ENCODE data around the gene RGCC.
"Not testable (repeated sequence)": the region's sequence is repeated elsewhere in the genome, so short reads cannot be mapped to it uniquely, and the experiment has no call there.

Gene RGCC, protein sequence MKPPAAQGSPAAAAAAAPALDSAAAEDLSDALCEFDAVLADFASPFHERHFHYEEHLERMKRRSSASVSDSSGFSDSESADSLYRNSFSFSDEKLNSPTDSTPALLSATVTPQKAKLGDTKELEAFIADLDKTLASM
- 77.8 to 101 reads per million in 2 donors for total RNA-seq

DNA sequence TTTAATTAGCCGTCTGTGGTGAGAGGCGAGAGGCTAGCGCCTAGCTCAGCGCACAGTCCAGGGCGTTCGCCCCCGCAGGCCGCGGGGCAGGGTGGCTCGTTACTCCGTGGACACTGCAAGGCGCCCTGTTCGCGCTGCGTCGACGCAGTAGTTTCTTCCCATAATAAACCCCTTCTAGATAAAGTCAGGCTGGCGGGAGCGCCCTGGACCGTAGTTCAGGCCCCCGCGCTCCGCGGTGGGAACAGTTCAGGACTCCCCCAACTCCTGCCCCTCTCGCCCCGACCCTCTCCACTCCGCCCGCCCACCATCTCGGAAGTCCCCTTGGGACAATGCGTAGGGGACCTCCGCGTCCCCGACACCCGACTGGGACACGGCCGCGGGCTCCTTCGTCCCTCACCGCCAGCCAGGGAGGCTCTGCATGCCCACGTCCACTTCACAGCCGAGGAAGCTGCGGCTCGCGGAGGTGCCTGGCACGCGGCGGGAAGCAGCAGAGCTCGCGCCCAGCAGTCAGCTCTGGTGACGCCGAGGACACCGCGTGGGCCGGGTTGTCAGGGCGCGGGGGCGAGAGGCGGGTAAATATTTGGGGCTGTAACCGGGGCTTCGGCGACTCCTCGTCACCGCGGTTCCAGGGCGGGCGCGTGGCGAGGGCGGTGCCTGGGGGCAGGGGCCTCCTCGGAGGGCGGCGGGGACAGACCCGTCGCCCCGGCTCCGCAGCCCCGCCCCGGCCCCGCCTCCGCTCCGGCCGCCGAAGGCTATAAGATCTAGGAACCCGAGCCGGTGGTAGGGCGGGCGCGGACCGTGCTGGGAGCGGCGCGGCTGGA is at the start of gene RGCC:
RGCC (plus strand) TSS at position 783 of the 821 bp plus-strand sequence. CDS start 158 bp downstream, outside the sequence.
- DNase-seq, result peak; percentile 95

DNA sequence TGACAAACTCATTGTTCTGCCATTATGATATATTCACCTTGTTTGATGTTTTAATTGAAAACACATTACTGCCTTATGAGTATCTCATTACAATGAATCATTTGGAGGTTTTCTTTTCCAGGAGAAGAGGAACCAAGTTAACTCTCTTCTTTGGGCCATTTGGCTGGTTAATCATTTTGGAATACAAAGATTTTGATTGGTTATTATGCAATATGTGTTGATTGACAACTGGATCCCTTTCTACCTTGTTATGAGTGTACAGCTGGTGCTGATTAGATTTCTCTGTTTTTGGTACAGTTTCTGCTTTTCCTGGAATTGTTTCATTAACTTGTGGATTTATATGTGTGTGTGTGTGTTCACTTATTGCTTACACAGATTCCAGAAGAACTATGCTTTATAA is 49.2 kb upstream of the RGCC start:
- no peak for DNase-seq

DNA sequence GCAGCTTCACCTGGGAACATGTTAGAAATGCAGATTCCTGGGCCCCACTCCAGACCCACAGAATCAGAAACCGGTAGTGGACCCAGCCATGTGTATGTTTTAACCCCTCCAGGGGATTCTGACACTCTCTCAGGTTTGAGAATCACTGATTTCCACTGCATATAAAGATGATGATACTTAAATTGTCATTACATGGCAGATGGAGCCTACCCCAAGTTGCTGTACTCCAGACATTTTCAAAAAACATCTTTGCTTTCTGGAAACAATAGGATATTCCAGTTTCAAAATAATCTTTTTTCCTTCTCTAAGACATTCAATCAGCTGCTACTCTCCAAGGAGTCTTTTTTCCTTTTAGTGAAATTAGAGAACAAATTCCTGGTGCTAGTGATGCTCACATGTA is 48.6 kb upstream of the RGCC start:
- no peak for DNase-seq

DNA sequence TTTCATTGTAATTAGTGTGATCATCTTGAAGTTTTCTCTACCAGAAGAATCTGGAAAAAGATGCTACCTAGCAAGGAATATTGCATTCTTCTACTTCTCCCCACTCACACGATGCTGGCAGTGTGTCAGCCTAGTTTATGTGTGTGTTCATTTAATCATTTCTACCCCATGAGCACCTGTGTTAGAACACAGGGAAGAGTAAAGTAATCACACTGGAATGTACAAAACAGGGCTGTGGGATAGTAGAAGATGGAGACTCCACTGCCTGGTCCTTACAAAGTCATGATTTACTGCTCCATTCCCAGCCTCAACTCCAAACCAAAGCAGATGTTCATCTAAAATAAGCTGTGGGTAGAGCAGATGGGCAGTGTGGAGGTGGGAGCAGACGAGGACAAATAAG is 47.7 kb upstream of the RGCC start:
- no peak for DNase-seq

DNA sequence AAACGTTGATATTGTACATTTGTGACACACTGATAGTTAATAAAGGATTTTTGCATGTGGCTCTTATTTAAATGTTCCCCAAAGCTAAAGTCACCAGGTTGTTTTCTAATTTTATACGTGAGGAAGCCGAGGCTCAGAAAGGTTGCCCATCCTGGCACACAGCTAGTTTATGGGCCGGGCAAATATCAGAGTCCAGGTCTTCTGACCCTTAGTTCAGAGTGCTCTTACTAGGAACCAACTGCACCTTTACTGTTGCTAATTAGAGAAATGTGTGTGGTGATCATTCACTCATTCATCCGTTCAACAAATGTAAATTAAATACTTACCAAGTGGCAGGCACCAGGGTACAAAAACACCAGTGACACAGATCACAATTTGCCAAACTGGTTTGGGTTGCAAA is 46.3 kb upstream of the RGCC start:
- no peak for DNase-seq

DNA sequence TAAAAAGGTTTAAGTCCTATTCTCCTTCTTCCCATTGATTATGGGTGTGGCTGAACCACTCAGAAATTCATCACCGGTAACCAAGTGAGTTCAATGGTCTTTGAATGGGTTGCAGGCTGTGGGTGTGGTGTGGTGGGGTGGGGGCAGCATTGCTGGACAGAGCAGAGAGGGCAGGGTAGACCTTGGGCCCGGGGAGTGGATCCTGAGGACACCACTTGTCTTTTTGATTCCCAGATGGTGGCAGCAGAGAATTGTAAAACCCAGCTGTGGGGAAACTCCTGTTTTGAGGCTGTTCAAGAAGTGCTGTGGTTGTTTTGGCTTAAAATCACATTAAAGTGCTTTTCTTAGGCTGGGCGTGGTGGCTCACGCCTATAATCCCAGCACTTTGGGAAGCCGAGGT is 45.8 kb upstream of the RGCC start:
- no peak for DNase-seq

DNA sequence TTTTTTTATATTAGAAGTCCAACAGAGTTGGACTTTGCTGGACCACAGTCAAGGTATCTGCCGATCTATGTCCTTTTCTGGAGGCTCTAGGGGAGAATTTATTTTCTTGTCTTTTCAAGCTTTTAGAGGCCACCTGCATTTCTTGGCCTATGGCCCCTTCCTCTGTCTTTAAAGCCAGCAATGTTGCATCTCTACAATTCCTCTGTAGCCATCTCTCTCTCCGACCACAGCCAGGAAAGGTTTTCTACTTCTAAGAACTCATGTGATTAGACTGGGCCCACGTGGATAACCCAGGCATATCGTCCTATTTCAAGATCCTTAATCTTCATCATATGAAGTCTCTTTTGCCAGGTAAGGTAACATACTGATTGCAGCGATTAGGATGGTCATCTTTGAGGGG is 43.5 kb upstream of the RGCC start:
- DNase-seq, result no peak

DNA sequence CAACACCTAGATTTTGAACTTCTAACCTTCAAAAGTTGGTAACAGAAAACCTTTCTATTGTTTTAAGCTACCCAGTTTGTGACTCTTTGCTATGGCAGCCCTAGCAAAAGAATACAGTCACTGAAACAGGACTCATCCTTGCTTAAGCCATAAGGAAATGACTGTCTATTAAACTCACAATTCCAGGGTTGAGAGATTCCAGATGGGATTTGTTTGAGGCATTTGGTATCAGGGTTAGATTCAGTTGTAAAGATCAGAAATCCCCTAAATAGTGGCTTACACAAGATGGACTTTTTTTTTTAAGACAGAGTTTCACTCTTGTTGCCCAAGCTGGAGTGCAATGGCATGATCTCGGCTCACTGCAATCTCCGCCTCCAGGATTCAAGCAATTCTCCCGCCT is 41.1 kb upstream of the RGCC start:
- DNase-seq, result no peak

DNA sequence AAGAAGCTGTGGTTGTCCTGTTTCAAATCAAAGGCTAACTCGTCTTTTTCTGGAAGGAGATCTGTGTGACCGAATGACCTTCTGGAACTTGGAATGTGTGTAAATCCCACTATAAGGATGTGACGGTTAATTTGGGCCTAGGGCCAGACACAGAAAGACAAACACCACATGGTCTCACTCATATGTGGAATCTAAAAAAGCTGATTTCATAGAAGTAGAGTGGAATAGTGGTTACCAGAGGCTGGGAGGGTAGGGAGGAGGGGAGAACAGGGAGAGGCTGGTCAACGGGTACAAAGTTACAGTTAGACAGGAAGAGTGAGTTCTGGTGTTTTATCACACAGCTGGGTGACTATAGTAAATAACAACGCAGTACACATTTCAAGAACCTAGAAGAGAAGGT is 39.3 kb upstream of the RGCC start:
- no peak for DNase-seq

DNA sequence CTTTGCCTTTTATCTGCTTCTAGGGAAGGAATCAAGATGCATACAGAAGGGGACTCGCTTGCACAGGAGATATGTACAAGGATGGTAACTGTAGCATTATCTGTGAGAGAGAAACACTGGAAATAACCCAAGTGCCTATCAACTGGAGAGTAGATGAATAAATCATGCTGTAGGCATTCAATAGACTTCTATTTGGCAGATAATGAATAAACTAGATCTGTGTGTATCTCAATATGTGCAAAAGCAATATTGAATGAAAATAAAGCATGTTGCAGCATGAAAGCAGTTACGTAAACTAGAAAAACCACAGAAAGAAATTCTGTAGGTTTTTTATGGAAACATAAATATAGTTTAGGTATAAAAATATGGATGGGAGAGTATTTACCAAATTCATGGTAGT is 38.6 kb upstream of the RGCC start:
- DNase-seq, result no peak

DNA sequence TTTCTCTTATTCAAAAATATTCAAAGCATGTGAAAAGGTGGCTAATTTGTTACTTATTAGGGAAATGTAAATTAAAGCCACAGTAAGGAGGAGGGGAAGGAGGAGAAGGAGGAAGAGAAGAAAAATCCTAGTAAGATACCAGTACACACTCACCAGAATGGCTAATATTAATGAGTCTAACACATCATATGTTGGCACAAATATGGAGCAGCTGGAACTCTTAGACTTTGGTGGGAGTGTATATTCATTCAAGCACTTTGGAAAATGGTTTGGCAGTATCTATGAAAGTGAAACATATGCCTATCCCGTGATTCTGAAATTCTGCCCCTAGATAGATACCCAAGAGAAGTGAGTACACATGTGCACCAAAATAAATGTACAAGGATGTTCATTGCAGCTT is 38.1 kb upstream of the RGCC start:
- no peak for DNase-seq

DNA sequence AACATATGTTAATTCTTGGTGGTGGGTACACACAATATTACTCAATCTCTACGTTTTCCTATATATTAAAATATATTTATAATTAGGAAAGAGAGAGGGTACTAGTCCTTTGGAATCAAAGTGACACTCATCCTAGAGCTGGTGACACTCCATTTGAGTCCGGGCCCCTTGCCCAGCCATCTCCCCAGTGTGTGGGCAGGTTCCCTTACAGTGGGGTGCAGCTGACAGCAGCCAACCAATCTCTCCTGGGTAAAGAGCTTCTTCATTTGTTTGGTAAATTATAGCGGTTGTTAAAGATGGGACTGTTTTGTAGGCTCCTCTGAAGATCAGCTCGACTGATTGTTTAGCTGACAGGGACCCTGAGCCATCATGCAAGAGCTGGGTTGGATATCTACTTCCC is 37.2 kb upstream of the RGCC start:
- DNase-seq, result no peak

DNA sequence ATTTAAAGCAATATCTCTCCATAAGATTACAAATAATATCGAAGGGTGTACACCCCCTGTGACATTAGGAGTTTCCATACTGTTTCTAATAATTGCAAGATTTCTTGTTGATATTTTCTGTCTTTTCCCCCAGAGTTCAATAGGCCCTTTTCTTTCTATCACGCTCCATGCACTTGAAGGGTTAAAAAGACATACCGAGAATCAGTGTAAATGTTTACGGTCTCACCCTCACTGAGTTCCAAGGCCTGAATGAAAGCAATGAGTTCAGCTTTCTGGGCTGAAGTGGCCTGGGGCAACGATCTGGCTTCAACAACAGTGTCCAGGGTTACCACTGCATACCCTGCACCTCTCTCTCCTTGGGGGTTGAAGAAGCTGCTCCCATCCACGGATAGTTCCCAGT is 36.0 kb upstream of the RGCC start:
- DNase-seq, result not testable (repeated sequence)

DNA sequence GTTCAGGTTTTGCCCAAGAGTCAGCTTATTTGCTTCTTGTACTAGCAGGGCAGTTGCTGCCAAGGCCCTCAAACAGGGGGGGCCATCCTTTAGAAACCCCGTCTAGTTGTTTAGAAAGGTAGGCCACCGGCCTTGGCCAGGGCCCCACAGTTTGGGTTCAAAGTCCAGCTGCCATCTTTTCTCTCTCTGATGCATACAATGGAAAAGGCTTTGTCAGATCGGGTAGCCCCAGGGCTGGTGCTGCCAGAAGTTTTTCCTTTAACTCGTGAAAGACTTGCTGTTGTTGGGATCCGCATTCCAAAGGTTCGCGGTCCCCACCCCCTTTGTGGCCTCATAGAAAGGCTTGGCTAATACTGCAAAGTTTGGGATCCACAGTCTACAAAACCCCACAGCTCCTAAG is 35.4 kb upstream of the RGCC start:
- not testable (repeated sequence) for DNase-seq

DNA sequence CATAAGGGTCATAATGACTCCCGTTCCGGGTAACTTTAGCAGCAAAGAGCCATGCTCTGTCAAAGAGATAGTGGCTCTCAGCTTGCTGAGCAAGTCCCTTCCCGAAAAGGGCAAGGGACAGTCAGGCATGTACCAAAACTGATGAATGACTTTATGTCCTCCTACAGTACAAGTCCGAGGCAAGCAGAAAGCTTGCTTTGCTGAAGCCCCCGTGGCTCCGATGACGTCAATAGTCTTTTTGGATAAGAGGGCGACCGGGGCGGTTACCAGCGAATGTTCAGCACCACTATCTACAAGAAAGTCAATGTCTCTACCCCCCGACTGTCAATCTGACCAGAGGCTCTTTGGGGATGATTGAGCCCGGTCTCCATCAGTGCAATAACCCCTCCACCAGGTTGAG is 34.1 kb upstream of the RGCC start:
- not testable (repeated sequence) for DNase-seq

DNA sequence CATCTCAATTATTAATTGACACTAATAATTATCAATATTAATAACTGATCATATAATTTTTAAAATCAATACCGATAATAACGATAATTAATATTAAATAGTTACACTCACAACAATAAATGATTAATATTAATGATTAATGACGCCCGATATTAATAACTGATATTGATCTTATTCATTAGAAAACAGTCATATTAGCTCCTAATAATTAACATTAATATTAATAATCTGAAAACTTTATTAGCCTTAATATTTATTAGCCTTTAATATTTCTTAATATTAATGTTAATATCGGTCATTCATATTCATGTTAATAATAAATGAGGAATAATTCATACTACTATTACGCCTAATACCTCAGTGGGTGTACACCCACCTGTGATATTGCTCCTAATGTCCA is 32.7 kb upstream of the RGCC start:
- DNase-seq, result not testable (repeated sequence)

DNA sequence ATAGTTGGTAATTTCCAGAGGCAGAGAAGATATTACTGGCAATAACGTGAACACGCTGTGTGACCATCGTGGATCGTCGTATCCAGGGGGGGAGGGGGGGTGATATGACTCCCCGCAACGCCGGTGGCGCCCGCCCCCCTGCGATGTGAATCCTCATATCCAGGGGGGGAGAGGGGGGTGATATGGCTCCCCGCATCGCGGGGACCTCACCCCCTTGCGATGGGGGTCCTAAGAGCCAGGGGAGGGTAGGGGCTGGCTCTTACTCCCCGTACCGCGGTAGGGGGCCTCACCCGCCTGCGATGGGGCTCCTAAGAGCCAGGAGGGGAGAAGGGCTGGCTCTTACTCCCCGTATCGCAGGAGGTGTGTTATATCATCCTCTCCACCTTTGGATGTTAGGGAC is 31.3 kb upstream of the RGCC start:
- DNase-seq, result no peak

DNA sequence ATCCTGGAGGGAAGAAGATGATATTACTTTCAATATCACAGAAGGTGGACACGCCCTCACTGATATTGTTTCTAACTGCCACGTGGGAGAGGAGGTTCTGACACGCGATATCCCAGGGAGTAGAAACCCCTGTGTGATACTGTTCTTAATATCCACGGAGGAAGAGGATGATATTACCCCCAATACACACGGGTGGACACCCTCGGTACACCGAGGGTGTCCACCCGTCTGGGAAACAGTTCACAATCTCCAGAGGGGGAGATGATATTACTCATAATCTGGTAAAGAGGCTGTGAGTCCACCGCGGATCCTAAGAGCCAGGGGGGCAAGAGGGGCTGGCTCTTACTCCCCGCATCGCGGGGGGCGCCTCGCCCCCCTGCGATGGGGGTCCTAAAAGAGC is 29.7 kb upstream of the RGCC start:
- no peak for DNase-seq

DNA sequence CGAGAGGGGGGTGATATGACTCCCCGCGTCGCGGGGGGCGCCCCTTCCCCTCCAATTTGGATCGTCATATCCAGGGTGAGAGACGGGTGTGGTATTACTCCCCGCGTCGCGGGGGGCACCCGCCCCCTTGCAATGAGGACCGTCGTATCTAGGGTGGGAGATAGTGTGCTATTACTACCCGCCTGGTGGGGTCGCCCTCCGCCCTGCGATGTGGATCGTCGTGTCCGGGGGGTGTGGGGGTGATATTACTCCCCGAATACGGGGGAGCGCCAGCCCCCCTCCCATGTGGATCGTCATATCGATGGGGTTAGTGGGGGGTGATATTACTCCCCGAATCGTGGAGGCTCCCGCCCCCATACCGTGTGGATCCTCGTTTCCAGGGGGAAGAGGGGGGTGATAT is 29.2 kb upstream of the RGCC start:
- DNase-seq, result peak; percentile 19

DNA sequence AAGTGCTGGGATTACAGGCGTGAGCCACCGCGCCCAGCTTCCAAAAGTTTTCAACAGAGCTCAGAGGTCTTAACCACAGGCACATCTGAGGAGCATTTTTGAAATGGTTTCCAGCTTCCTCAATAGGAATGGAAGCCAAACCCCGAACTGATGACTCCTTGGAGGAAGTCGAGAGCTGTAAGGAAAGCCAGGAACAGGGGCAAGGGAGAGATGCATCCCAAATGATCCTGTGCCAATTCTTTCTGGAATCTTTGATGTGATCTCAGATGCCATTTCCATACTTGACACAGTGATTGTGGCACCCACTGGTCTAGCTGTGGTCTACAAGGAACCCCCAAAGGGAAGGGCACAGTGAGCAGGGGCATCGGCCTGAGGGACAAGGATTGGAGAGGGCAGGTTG is 23.3 kb upstream of the RGCC start:
- not testable (repeated sequence) for DNase-seq

DNA sequence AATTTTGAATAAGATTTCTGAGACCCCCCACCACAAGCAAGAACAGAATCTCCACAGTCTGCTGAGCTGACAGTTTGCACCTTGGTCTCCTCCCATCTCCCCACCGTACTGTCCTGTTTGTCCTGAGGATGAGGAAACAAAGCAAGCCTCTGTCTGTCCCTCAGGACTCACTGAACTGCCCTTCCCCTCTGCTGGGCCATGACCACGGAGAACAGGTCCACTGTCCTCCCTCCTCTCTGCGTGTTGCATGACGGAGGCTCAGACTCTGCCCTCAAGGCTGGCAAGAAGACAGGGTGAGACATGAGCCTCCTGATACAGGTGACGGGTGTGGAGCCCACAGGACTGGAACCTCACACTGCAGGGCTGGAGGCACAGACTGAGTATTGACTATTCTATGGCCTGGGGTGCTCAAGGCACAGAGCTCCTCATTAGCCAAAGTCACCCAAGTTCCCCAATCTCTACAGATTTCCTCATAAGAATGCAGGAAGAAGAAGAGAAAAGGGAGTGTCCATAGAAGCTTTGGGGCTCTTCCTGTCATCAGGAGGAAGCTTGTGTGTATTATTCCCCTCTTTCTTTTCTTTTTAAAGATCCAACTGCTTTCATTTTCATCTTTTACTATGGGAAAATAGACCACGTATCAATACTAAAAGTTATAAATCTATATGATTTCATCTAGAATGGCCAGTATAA is 22.4 kb upstream of the RGCC start:
- DNase-seq, result no peak

DNA sequence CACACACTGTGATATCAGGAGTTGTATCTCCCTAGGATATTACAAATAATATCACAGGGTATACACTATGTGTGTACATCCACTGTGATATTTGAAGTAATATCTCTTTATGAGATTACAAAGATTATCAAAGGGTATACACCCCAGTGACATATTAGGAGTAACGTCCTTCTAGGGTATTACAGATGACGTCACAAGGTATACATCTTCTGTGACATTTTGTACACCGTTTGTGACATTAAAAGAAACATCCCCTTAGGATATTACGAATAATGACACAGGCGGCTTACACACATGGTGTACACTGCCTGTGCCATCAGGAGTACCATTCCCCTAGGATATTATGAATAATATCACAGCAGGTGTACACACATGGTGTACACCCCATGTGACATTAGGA is 13.4 kb upstream of the RGCC start:
- no peak for DNase-seq

DNA sequence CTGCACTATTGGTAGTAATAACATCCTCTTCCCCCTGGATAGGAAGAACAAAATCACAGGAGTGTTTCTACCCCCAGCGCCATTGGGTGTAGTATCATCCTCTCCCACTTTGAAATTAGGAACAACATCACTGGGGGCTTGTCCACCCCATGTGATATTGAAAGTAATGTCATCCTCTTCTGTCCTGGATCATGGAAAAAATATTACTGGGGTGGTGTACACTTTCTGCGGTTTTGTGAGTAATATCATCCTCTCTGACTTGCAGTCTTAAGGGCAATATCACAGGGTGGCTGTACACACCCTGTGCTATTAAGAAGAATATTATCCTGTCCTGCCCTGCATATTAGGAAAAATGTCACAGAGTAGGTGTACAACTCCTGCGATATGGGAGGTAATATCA is 4.9 kb upstream of the RGCC start:
- DNase-seq, result no peak

DNA sequence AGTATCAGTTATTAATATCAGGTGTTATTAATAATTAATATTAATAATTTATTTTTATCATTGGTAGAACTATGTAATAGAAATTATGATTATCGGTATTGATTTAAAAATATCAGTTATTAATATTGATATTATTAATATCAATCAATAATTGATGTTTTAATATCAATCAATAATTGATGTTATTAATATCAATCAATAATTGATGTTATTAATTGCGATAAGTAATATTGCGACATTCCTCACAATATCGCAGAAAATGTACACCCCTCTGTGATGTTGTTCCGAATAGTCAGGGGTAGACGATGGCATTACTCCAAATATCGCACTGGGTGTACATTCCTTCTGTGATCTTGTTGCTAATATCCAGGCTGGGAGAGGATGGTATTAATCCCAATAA is 3.7 kb upstream of the RGCC start:
- no peak for DNase-seq
